Endothelial cell of umbilical vein (primary cell): ENCODE results near the gene KCNMA1.

Experiments
- EZH2 ChIP-seq: IDR thresholded peaks from 2 replicates; pipeline ENCODE4 v1.6.1; 2012; ENCODE audit warnings: borderline replicate concordance, low read depth, mild to moderate bottlenecking, moderate library complexity, low read length, inconsistent platforms; ENCODE audit not compliant: severe bottlenecking
- FOS ChIP-seq: IDR thresholded peaks from 2 replicates; pipeline ENCODE4 v1.6.1; 2011; ENCODE audit warnings: mild to moderate bottlenecking, low read length, moderate library complexity, borderline replicate concordance; ENCODE audit not compliant: insufficient read depth
- GATA2 ChIP-seq: IDR thresholded peaks from 2 replicates; pipeline ENCODE4 v1.7.0; 2011; ENCODE audit warnings: low read depth, mild to moderate bottlenecking, moderate library complexity, mixed read lengths, low read length; ENCODE audit not compliant: insufficient read length, insufficient read depth
- JUN ChIP-seq: IDR thresholded peaks from 2 replicates; pipeline ENCODE4 v1.6.1; 2011; ENCODE audit warnings: borderline replicate concordance, low read depth; ENCODE audit not compliant: insufficient read length, insufficient read depth
- MYC ChIP-seq: IDR thresholded peaks from one replicate; pipeline ENCODE4 v1.6.1; 2011; ENCODE audit warnings: mild to moderate bottlenecking, low read depth, low read length
- POLR2A ChIP-seq: IDR thresholded peaks from 2 replicates; pipeline ENCODE4 v1.6.1; 2012; ENCODE audit warnings: low read depth, mild to moderate bottlenecking, control low read depth, low read length
- POLR2AphosphoS5 ChIP-seq: IDR thresholded peaks from 2 replicates; pipeline ENCODE4 v1.6.1; 2012; ENCODE audit warnings: low read depth, mild to moderate bottlenecking, control low read depth, low read length, moderate library complexity; ENCODE audit not compliant: insufficient read depth
- TF ChIP-seq, protein P1 (sequence below), 2 donors: IDR thresholded peaks; 1 replicate in 1 of 2; 2 replicates in 1 of 2; pipeline ENCODE4 v1.5.1; 2011; ENCODE audit warnings: low read length in 2 of 2, mild to moderate bottlenecking in 2 of 2, moderate library complexity in 2 of 2, control low read depth in 1 of 2, inconsistent platforms in 1 of 2, low read depth in 1 of 2; ENCODE audit not compliant: insufficient read depth in 1 of 2; ENCODE audit errors: extremely low read depth in 1 of 2
- TF ChIP-seq, protein P2 (sequence below): IDR thresholded peaks from 2 replicates; pipeline ENCODE4 v1.6.1; 2011; ENCODE audit not compliant: insufficient read depth, insufficient read length

DNA sequence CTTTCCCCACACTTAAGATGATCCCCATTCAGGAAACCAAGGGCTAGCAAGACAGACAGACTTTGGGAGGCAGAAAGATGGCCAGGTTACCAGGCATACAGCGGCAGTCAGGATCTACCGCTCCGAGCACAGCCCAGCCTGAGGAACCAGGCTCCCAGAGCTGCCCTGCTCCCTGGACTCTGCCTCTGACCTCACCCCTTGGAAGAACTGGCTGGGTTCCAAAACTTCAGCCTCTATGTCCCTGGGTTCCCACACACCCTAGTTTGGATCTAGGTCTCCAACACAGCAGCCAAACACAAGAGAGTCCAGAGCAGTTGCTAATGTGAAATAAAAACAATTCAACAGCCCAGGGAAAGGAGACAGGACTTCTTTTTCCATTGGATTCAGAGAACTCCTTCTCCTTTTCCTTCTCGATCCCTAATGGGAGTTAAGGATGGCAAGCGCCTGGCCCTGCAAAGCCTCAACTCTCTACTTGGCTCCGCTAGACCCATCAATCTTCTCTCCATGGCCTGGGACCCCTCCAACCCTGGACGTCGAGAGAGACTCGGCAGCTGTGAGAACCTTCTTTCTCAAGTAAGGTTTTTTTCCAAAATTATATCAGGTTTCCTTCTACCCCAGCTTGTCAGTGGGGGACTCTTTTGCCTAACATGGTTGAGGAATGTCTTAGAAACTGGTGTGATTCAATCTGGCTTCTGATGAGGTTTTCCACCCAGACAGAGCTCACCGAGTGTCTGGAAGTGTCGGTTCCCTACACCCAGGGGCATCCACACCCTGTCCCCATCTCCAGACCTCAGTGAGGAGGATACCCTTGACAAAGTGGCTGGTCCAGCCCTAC lies 219.6 kb downstream of the KCNMA1 start:
- TF ChIP-seq POLR2AphosphoS5 (no peak), EZH2 (no peak), POLR2A (no peak), JUN (no peak), MYC (no peak), GATA2 (no peak), FOS (no peak)
- TF ChIP-seq, protein P1, sequence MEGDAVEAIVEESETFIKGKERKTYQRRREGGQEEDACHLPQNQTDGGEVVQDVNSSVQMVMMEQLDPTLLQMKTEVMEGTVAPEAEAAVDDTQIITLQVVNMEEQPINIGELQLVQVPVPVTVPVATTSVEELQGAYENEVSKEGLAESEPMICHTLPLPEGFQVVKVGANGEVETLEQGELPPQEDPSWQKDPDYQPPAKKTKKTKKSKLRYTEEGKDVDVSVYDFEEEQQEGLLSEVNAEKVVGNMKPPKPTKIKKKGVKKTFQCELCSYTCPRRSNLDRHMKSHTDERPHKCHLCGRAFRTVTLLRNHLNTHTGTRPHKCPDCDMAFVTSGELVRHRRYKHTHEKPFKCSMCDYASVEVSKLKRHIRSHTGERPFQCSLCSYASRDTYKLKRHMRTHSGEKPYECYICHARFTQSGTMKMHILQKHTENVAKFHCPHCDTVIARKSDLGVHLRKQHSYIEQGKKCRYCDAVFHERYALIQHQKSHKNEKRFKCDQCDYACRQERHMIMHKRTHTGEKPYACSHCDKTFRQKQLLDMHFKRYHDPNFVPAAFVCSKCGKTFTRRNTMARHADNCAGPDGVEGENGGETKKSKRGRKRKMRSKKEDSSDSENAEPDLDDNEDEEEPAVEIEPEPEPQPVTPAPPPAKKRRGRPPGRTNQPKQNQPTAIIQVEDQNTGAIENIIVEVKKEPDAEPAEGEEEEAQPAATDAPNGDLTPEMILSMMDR (IDR thresholded peaks at IDR 0.05; ENCODE audit: extremely low read depth in 1 of 2, insufficient read depth in 1 of 2, low read depth in 1 of 2, low read length in 2 of 2): no peak
- TF ChIP-seq, protein P2, sequence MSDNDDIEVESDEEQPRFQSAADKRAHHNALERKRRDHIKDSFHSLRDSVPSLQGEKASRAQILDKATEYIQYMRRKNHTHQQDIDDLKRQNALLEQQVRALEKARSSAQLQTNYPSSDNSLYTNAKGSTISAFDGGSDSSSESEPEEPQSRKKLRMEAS: no peak
